GM19438 (cell line): Measurements from ENCODE around the gene LRRC8D.
"Not testable (repeated sequence)": the region's sequence is repeated elsewhere in the genome, so short reads cannot be mapped to it uniquely, and the experiment has no call there.

Experiments
- ATAC-seq: cut with Tn5 transposase; IDR thresholded peaks from one replicate; pipeline ENCODE4 v1.9.1; 2021; ENCODE audit warnings: low read depth; ENCODE audit not compliant: unreplicated experiment

LRRC8D gene

GRCh38 chr1:89908672-89909436 lies 88.0 kb downstream of the LRRC8D start:
- ATAC-seq: no peak

GRCh38 chr1:89910268-89910667 lies 89.4 kb downstream of the LRRC8D start:
- ATAC-seq: no peak

- ATAC-seq: no peak
These were observed 89.9 kb downstream of the LRRC8D start for GRCh38 chr1:89910780-89911179.

- no peak for ATAC-seq
These were observed 90.6 kb downstream of the LRRC8D start for GRCh38 chr1:89911191-89911991.

- no peak for ATAC-seq
These were observed 91.2 kb downstream of the LRRC8D start for GRCh38 chr1:89912073-89912472.

- no peak for ATAC-seq
These were observed 92.7 kb downstream of the LRRC8D start for GRCh38 chr1:89913353-89914095.

GRCh38 chr1:89917353-89917752 lies 96.5 kb downstream of the LRRC8D start:
- no peak for ATAC-seq

- no peak for ATAC-seq
These were observed 97.4 kb downstream of the LRRC8D start for GRCh38 chr1:89918127-89918793.

GRCh38 chr1:89918794-89919155 lies 97.9 kb downstream of the LRRC8D start:
- ATAC-seq: no peak

- no peak for ATAC-seq
These were observed 98.3 kb downstream of the LRRC8D start for GRCh38 chr1:89919174-89919573.

- ATAC-seq: no peak
These were observed 102.1 kb downstream of the LRRC8D start for GRCh38 chr1:89922911-89923310.

- no peak for ATAC-seq
These were observed 102.7 kb downstream of the LRRC8D start for GRCh38 chr1:89923517-89923916.

GRCh38 chr1:89924075-89924474 lies 103.2 kb downstream of the LRRC8D start:
- ATAC-seq: not testable (repeated sequence)

- ATAC-seq: no peak
These were observed 106.2 kb downstream of the LRRC8D start for GRCh38 chr1:89927049-89927448.

- ATAC-seq: no peak
These were observed 106.6 kb downstream of the LRRC8D start for GRCh38 chr1:89927478-89927877.

- ATAC-seq: no peak
These were observed 107.7 kb downstream of the LRRC8D start for GRCh38 chr1:89928506-89928905.

- ATAC-seq: no peak
These were observed 108.7 kb downstream of the LRRC8D start for GRCh38 chr1:89929467-89930063.

- ATAC-seq: no peak
These were observed 109.7 kb downstream of the LRRC8D start for GRCh38 chr1:89930579-89930978.

GRCh38 chr1:89931964-89932363 lies 111.1 kb downstream of the LRRC8D start:
- ATAC-seq: no peak

GRCh38 chr1:89932598-89933364 lies 111.9 kb downstream of the LRRC8D start:
- ATAC-seq: no peak
